HG03354 (cell line): ENCODE results near the gene PODXL.
A peak's percentile ranks its signal among the peaks of the same experiment; 100 is the strongest.
"Not testable (repeated sequence)": the region's sequence is repeated elsewhere in the genome, so short reads cannot be mapped to it uniquely, and the experiment has no call there.

Source experiments
- ATAC-seq: cut with Tn5 transposase; IDR thresholded peaks from one replicate; pipeline ENCODE4 v1.9.1; 2021; ENCODE audit warnings: mild to moderate bottlenecking; ENCODE audit not compliant: unreplicated experiment, poor library complexity, severe bottlenecking

PODXL gene

GRCh38 chr7:131515471-131515870 is 41.0 kb downstream of the PODXL start:
- ATAC-seq, result not testable (repeated sequence)

GRCh38 chr7:131513245-131514061 is 43.0 kb downstream of the PODXL start:
- peak; percentile 97 for ATAC-seq

DNA sequence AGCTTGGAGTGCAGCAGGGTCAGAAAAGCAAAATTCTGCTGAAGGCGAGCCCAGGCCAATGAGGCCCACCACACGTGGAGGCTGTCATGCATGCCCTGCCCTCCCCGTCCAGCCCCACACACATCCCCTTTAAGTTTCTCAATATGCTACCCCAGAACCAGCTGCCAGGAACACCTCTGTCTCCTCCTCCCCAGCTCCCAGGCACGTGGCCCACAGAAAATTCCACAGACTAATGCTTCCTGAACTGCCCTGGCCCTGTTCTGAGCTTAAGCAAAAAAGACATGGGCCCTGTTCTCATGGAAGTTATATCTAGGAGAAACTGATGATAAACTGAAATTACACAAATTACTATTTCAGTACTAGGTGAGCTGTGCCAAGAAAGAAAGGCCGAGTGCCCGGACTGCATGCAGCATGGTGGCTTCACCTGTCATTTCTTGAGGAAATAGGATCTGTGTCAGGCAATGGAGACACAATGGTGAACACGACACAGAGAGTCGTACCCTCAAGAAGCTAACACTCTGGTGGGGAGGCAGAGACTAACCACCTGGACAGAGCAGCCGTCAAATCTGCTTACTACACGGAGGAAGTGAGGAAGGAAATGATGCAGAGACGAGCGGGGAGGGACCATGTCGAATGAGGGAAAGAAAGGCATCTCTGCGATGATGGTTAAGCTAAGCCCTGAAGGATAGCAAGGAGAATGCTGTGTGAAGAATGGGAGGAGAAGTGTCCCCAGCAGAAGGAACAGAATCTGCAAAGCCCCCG is 44.5 kb downstream of the PODXL start:
- no peak for ATAC-seq

DNA sequence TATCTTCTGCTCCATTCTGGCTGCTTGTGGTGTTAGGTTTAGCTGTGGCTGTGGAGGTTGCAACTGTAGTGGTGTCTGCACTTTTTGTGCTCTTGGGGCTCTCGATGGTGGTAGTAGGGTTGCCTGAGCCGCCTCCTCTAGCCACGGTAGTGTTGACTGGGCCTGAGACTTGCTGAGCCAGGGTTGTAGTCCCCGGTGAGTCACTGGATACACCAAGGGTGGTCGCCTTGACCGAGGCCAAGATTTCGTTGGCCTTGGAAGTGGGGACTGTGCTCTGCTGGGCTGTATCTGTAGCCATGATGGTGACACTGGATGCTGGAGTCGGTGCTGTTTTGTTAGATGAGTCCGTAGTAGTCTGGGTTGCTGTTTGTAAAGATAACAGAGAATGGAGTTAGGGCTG is 45.4 kb downstream of the PODXL start:
- no peak for ATAC-seq

- ATAC-seq, result no peak
Observed at GRCh38 chr7:131509781-131510180, 46.6 kb downstream of the PODXL start.

GRCh38 chr7:131508754-131509486 is 47.5 kb downstream of the PODXL start:
- no peak for ATAC-seq

- ATAC-seq, result peak; percentile 90
Observed at GRCh38 chr7:131507592-131508331, 48.7 kb downstream of the PODXL start.

- ATAC-seq, result no peak
Observed at GRCh38 chr7:131506597-131506996, 49.8 kb downstream of the PODXL start.

GRCh38 chr7:131505636-131506557 is 50.5 kb downstream of the PODXL start:
- ATAC-seq, result no peak

DNA sequence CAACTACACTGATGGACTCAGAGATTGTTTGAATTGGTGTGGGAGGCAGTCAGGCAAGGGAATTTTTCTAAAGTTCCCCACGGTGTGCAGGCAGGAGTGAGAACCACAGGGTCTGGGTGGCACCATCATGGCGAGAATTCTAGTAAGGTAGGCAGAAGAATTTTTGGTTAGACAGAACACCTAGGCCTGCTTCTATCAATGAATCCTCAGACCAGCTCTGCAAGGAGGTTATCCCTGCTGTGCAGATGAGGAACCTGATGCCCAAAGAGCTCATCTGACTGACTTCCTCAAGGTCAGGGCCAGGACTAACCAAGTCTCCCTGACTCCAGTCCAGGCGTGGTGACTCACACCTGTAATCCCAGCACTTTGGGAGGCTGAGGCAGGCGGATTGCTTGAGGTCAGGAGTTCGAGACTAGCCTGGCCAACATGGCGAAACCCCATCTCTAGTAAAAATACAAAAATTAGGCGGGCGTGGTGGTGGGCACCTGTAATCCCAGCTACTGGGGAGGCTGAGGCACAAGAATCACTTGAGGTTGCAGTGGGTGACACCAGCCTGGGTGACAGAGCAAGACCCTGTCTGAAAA is 51.3 kb downstream of the PODXL start:
- ATAC-seq, result not testable (repeated sequence)

GRCh38 chr7:131504157-131504899 is 52.1 kb downstream of the PODXL start:
- no peak for ATAC-seq

DNA sequence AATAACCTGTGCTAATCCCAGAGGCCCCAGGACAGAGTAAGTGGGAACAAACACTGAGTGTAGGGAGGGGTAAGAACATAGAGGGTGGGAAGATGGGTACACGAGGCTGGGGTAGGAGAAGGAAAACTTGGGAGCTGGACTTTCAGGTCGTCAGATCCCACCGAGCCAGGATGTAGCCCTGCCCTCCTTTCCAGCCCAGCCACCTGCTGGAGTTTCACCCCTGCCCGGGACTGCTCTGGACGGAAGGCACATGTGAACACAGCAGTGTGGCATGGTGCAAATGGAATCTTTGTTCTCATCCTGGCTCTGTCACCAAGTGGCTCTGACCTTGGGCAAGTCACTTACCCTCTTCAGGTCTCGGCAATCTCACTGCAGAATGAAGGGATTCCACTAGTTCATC is 52.8 kb downstream of the PODXL start:
- no peak for ATAC-seq

- no peak for ATAC-seq
Observed at GRCh38 chr7:131502810-131503508, 53.5 kb downstream of the PODXL start.

- no peak for ATAC-seq
Observed at GRCh38 chr7:131501930-131502685, 54.3 kb downstream of the PODXL start.

DNA sequence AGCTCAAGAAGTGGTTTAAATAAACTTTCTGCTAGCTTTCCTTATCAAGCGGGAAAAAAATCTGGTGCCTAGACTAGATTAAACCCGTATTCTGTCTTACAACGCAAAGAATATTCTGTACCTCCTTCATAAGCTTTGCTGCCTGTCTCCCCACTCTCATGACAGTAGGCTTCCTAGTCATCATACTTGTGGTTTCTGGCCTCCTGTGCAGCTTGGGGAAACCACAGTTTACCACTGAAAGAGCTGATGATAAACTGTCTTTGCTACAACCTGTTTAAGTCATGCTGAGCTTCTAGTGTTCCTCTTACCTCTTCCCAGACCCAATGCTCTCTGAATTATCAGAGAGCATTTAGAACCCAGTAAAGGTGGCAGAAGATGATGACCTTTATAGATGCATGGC is 55.0 kb downstream of the PODXL start:
- peak; percentile 87 for ATAC-seq

GRCh38 chr7:131500357-131500756 is 56.1 kb downstream of the PODXL start:
- ATAC-seq, result no peak
